Parathyroid adenoma (tissue), 2 donors: ENCODE measurements around the gene CLSTN2.

Experiments
- H2AFZ ChIP-seq: fragments of 300-600 bp; sonication (generic); one replicate; pipeline ENCODE4 v1.7.0; 2017; ENCODE audit warnings: antibody characterized with exemption, mild to moderate bottlenecking
- H3K27ac ChIP-seq: fragments of 300-600 bp; sonication (generic); one replicate; pipeline ENCODE4 v1.7.0; 2017
- H3K27me3 ChIP-seq: fragments of 300-600 bp; sonication (generic); one replicate; pipeline ENCODE4 v1.7.0; 2017; ENCODE audit warnings: low read length; ENCODE audit not compliant: control insufficient read depth, insufficient read depth
- H3K36me3 ChIP-seq: fragments of 300-600 bp; sonication (generic); one replicate; pipeline ENCODE4 v1.7.0; 2017; ENCODE audit warnings: low read length; ENCODE audit not compliant: control insufficient read depth, insufficient read depth
- H3K4me1 ChIP-seq: fragments of 300-600 bp; sonication (generic); one replicate; pipeline ENCODE4 v1.7.0; 2017; ENCODE audit warnings: control low read depth
- H3K4me2 ChIP-seq: fragments of 300-600 bp; sonication (generic); one replicate; pipeline ENCODE4 v1.7.0; 2017; ENCODE audit warnings: low read length
- H3K4me3 ChIP-seq: fragments of 300-600 bp; sonication (generic); one replicate; pipeline ENCODE4 v1.7.0; 2017; ENCODE audit warnings: low read depth, low read length
- H3K79me2 ChIP-seq: fragments of 300-600 bp; sonication (generic); one replicate; pipeline ENCODE4 v1.7.0; 2017; ENCODE audit warnings: control low read depth
- H3K9ac ChIP-seq: fragments of 300-600 bp; sonication (generic); one replicate; pipeline ENCODE4 v1.7.0; 2017; ENCODE audit warnings: mild to moderate bottlenecking
- H3K9me3 ChIP-seq: fragments of 300-600 bp; sonication (generic); one replicate; pipeline ENCODE4 v1.7.0; 2017; ENCODE audit warnings: low read length; ENCODE audit not compliant: control insufficient read depth
- CTCF ChIP-seq: fragments of 300-600 bp; sonication (generic); IDR thresholded peaks from one replicate; pipeline ENCODE4 v1.7.0; 2017; ENCODE audit warnings: antibody characterized with exemption, mild to moderate bottlenecking
- donor health status: primary hyperparathyroidism.

CLSTN2 gene

GRCh38 chr3:140162551-140162950 is 227.6 kb downstream of the CLSTN2 start:
- Histone ChIP-seq H3K9ac (no peak overlapping the region), H2AFZ (no peak overlapping the region), H3K9me3 (no peaks in the 10 kb centered on the region), H3K4me1 (peaks cover 3% of the 10 kb centered on the region), H3K4me3 (no peak overlapping the region), H3K27me3 (no peaks in the 10 kb centered on the region), H3K36me3 (no peaks in the 10 kb centered on the region), H3K27ac (no peak overlapping the region), H3K79me2 (no peaks in the 10 kb centered on the region), H3K4me2 (no peak overlapping the region)
- no peak for TF ChIP-seq CTCF

DNA sequence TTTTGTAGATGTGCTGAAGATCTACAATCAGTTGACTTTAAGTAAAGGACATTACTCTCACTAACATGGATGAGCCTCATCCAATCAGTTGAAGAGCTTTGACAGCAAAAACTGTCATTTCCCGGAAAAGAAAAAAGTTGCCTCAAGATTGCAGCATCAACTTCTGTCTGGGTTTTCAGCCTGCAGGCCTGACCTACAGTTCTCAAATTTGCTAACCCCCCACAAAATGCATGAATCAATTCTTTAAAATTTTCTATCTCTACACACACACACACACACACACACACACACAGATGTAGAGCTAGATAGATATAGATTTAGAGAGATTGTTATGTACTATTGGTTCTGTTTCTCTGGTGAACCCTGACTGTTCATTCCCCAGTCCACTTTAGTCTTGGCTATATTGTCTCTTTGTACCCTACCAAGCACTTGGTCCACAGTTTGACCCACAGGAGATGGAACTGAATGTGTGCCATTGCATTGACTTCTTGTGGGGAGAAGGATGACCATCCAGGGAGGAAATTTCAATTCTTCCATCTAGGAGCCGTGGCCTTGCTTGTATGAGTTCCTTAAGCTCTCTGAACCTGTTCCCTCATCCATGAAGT is 228.3 kb downstream of the CLSTN2 start:
- H3K9ac ChIP-seq, result no peak overlapping the region
- no peaks in the 10 kb centered on the region for H3K27me3 ChIP-seq
- no peak overlapping the region for H3K4me3 ChIP-seq
- no peak for TF ChIP-seq CTCF
- H3K36me3 ChIP-seq, result no peaks in the 10 kb centered on the region
- no peak overlapping the region for H3K4me2 ChIP-seq
- no peak overlapping the region for H3K27ac ChIP-seq
- no peaks in the 10 kb centered on the region for H3K9me3 ChIP-seq
- H2AFZ ChIP-seq, result no peak overlapping the region
- H3K4me1 ChIP-seq, result peaks cover 3% of the 10 kb centered on the region
- H3K79me2 ChIP-seq, result no peaks in the 10 kb centered on the region

- Histone ChIP-seq H3K36me3 (no peaks in the 10 kb centered on the region), H3K27me3 (no peaks in the 10 kb centered on the region), H3K9me3 (no peaks in the 10 kb centered on the region), H3K27ac (no peak overlapping the region), H3K4me3 (no peak overlapping the region), H3K79me2 (no peaks in the 10 kb centered on the region), H2AFZ (no peak overlapping the region), H3K4me2 (no peak overlapping the region), H3K9ac (no peak overlapping the region), H3K4me1 (peaks cover 3% of the 10 kb centered on the region)
- no peak for TF ChIP-seq CTCF
Observed at GRCh38 chr3:140164156-140164555, 229.2 kb downstream of the CLSTN2 start.

GRCh38 chr3:140164922-140165590 is 230.1 kb downstream of the CLSTN2 start:
- Histone ChIP-seq H2AFZ (no peak overlapping the region), H3K4me2 (no peak overlapping the region), H3K9me3 (no peaks in the 10 kb centered on the region), H3K4me1 (peaks cover 3% of the 10 kb centered on the region), H3K27me3 (no peaks in the 10 kb centered on the region), H3K4me3 (no peak overlapping the region), H3K79me2 (no peaks in the 10 kb centered on the region), H3K27ac (no peak overlapping the region), H3K9ac (no peak overlapping the region), H3K36me3 (no peaks in the 10 kb centered on the region)
- TF ChIP-seq CTCF, result no peak

GRCh38 chr3:140165781-140166180 is 230.8 kb downstream of the CLSTN2 start:
- Histone ChIP-seq H3K4me1 (peaks cover 3% of the 10 kb centered on the region), H3K36me3 (no peaks in the 10 kb centered on the region), H3K79me2 (no peaks in the 10 kb centered on the region), H3K27ac (no peak overlapping the region), H3K9ac (no peak overlapping the region), H3K4me3 (no peak overlapping the region), H3K9me3 (no peaks in the 10 kb centered on the region), H2AFZ (no peak overlapping the region), H3K27me3 (no peaks in the 10 kb centered on the region), H3K4me2 (no peak overlapping the region)
- TF ChIP-seq CTCF, result no peak
